ENCODE data around the gene UBE2E2. TPM values are rescaled to one million over a fixed set of nuclear protein-coding genes. Genes with fewer than 3 reads are reported as not detected.

The UBE2E2 gene
- total and polyA plus RNA-seq, 2 of the 13 experiments (the other 11 are each of a cell fraction or from before 2014, with no cell fraction given): 0.77 to 1.5 TPM

DNA sequence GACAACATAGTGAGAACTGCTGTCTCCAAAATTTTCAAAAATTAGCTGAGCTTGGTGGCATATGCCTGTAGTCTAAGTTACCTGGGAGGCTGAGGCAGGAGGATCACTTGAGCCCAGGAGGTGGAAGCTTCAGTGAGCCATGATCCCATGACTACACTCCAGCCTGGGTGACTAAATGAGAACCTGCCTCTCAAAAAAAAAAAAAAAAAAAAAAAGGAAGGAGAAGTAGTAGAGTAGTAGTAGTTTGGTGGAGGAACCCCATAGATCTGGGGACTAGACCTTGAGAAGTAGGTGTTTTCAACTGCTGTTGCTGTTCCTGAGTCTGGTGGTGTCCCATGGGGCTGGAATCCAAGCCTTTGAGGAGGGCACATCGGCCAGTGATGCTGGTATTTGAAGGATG lies 38.4 kb upstream of the UBE2E2 start (continued):
- TF ChIP-seq, protein P1, sequence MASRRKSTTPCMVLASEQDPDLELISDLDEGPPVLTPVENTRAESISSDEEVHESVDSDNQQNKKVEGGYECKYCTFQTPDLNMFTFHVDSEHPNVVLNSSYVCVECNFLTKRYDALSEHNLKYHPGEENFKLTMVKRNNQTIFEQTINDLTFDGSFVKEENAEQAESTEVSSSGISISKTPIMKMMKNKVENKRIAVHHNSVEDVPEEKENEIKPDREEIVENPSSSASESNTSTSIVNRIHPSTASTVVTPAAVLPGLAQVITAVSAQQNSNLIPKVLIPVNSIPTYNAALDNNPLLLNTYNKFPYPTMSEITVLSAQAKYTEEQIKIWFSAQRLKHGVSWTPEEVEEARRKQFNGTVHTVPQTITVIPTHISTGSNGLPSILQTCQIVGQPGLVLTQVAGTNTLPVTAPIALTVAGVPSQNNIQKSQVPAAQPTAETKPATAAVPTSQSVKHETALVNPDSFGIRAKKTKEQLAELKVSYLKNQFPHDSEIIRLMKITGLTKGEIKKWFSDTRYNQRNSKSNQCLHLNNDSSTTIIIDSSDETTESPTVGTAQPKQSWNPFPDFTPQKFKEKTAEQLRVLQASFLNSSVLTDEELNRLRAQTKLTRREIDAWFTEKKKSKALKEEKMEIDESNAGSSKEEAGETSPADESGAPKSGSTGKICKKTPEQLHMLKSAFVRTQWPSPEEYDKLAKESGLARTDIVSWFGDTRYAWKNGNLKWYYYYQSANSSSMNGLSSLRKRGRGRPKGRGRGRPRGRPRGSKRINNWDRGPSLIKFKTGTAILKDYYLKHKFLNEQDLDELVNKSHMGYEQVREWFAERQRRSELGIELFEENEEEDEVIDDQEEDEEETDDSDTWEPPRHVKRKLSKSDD (CRISPR knock-in tag; IDR thresholded peaks at IDR 0.05; ENCODE audit: low read depth): no peak
- TF ChIP-seq, protein P2, sequence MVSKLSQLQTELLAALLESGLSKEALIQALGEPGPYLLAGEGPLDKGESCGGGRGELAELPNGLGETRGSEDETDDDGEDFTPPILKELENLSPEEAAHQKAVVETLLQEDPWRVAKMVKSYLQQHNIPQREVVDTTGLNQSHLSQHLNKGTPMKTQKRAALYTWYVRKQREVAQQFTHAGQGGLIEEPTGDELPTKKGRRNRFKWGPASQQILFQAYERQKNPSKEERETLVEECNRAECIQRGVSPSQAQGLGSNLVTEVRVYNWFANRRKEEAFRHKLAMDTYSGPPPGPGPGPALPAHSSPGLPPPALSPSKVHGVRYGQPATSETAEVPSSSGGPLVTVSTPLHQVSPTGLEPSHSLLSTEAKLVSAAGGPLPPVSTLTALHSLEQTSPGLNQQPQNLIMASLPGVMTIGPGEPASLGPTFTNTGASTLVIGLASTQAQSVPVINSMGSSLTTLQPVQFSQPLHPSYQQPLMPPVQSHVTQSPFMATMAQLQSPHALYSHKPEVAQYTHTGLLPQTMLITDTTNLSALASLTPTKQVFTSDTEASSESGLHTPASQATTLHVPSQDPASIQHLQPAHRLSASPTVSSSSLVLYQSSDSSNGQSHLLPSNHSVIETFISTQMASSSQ (IDR thresholded peaks at IDR 0.05; ENCODE audit: low read depth): no peak
- TF ChIP-seq, protein P2 (CRISPR knock-in tag; IDR thresholded peaks at IDR 0.05; ENCODE audit: borderline replicate concordance): no peak
- no peak for TF ChIP-seq ZNF598 (CRISPR knock-in tag; IDR thresholded peaks at IDR 0.05; ENCODE audit: borderline replicate concordance)
- TF ChIP-seq TBP (CRISPR knock-in tag; IDR thresholded peaks at IDR 0.05): no peak
- TF ChIP-seq MEIS2 (CRISPR knock-in tag; IDR thresholded peaks at IDR 0.05): no peak
- TF ChIP-seq JUNB (CRISPR knock-in tag; IDR thresholded peaks at IDR 0.05; ENCODE audit: borderline replicate concordance): no peak
- no peak for TF ChIP-seq DR1 (CRISPR knock-in tag; IDR thresholded peaks at IDR 0.05)
- no peak for TF ChIP-seq PCBP2 (optimal IDR thresholded peaks at IDR 0.05; ENCODE audit: low read depth, low read length, poor library complexity, severe bottlenecking)
- TF ChIP-seq, protein P3, sequence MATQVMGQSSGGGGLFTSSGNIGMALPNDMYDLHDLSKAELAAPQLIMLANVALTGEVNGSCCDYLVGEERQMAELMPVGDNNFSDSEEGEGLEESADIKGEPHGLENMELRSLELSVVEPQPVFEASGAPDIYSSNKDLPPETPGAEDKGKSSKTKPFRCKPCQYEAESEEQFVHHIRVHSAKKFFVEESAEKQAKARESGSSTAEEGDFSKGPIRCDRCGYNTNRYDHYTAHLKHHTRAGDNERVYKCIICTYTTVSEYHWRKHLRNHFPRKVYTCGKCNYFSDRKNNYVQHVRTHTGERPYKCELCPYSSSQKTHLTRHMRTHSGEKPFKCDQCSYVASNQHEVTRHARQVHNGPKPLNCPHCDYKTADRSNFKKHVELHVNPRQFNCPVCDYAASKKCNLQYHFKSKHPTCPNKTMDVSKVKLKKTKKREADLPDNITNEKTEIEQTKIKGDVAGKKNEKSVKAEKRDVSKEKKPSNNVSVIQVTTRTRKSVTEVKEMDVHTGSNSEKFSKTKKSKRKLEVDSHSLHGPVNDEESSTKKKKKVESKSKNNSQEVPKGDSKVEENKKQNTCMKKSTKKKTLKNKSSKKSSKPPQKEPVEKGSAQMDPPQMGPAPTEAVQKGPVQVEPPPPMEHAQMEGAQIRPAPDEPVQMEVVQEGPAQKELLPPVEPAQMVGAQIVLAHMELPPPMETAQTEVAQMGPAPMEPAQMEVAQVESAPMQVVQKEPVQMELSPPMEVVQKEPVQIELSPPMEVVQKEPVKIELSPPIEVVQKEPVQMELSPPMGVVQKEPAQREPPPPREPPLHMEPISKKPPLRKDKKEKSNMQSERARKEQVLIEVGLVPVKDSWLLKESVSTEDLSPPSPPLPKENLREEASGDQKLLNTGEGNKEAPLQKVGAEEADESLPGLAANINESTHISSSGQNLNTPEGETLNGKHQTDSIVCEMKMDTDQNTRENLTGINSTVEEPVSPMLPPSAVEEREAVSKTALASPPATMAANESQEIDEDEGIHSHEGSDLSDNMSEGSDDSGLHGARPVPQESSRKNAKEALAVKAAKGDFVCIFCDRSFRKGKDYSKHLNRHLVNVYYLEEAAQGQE (IDR thresholded peaks at IDR 0.05; ENCODE audit: borderline replicate concordance in 1 of 2, low read depth in 1 of 2, low read length in 2 of 2): no peak
- no peak for TF ChIP-seq ZNF563 (CRISPR knock-in tag; IDR thresholded peaks at IDR 0.05)

All from HepG2 (cell line).